ENCODE data around the gene TSPAN12.

The TSPAN12 gene

GRCh38 chr7:120738816-120739215 lies 119.1 kb downstream of the TSPAN12 start:
- no peak for DNase-seq

Measured in CD4-positive, alpha-beta T cell treated with Interferon gamma for 1 hour (primary cell).